ENCODE data around the gene FRS2.

Gene FRS2

DNA sequence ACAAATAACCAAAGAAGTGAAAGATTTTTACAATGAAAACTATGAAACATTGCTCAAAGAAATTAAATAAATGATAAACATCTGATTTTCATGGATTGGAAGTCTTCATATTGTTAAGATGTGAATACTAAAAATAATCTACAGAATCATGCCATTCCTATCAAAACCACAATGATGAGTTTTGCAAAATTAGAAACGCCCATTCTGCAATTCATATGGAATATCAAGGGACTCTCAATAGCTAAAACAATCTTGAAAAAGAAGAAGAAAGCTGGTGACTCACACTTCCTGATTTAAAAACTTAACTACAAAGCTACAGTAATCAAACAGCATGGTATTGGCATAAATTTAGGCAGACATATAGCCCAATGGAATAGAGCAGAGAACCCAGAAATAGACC lies 74.9 kb downstream of the FRS2 start:
- TF ChIP-seq CTCF (conservative IDR thresholded peaks at IDR 0.05; ENCODE audit: low read depth) = no peak
- ChIA-PET POLR2A (ENCODE audit: low non-redundant PET) (no interaction called here), CTCF (no interaction called here)
- DNase-seq (ENCODE audit: low spot score) = no peak
- no peak overlapping the region for H3K27ac ChIP-seq

DNA sequence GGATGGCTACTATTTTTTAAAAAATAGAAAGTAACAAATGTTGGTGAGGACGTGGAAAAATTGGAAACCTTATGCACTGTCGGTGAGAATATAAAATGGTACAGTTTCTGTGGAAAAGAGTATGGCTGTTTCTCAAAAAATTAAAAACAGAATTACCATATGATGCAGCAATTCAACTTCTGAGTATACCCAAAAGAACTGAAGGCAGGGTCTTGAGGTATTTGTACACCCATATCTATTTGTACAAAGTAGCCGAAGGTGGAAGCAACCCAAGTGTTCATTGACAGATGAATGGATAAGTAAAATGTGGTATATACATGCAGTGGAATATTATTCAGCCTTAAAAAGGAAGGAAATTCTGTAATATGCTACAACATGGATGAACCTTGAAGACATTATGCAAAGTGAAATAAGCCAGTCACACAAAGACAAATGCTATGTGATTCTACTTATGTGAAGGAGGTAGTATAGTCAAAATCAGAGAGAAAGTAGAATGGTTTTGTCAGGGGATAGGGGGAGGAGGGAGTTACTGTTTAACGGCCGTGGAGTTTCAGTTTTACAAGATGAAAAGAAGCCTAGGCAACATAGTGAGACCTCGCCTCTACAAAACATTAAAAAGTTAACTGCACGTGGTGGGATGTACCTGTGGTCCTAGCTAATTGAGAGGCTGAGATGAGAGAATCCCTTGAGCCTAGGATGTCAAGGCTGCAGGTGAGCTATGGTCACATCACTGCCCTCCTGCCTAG lies 76.7 kb downstream of the FRS2 start:
- no peak for TF ChIP-seq CTCF (conservative IDR thresholded peaks at IDR 0.05; ENCODE audit: low read depth)
- H3K27ac ChIP-seq = no peak overlapping the region
- POLR2A ChIA-PET (ENCODE audit: low non-redundant PET) = no interaction called here
- CTCF ChIA-PET = no interaction called here
- DNase-seq (ENCODE audit: low spot score) = no peak

DNA sequence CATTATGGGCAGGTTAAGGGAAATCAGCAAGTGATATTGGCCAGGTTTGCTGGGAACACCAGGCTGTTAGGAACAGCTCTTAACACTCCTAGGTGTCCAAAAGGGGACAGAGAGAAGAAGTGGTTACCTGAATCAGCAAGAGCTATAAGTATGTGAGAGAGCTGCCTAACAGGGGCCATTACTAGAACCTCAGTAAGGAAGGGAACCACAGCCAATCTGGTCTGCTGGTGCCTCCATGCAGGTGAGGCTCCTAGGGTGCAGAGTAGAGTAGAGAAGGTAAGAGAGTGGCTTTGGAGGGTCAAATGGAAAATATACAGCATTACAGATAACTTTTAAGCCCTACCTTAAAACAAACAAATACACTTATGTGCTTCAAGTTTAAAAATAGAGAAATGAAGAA lies 78.5 kb downstream of the FRS2 start:
- CTCF ChIA-PET = no interaction called here
- no peak for TF ChIP-seq CTCF (conservative IDR thresholded peaks at IDR 0.05; ENCODE audit: low read depth)
- no peak for DNase-seq (ENCODE audit: low spot score)
- no peak overlapping the region for H3K27ac ChIP-seq
- POLR2A ChIA-PET (ENCODE audit: low non-redundant PET) = no interaction called here

DNA sequence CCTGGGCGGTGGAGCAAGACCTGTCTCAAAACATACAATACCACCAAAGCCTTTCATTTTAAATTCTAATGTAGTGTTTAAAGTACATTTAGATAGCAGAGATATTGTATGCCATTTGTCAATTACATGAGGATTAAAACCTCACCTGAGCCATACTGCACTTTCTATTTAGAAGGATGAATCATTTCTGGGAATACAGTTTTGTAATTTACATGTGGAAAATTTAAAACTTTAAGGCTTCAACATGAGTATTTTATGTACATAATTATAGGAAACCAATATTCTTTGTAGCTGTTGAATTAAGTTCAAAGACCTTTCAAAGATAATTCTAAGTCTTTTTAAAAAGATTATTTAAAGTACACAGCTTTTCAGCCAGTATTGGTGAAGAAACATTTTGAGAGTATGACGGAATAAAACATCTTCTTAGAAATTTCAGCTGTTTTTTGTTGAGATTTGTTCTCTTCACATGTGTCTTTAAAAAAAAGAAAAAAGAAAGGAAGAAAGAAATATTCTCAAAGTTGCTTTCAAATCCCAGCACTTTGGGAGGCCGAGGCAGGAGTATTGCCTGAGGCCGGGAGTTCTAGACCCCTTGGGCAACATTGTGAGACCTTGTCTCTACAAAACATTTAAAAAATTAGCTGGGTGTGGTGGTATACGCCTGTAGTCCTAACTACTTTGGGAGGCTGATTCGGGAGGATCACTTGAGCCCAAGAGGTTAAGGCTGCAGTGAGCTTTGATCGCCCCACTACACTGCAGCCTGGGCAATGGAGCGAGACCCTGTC lies 80.6 kb downstream of the FRS2 start:
- ChIA-PET CTCF (no interaction called here), POLR2A (ENCODE audit: low non-redundant PET) (interaction anchor here (0.5 kb wide), 1 partner anchor 27 kb away, joined by 3 read pairs; no protein-coding TSS in a partner anchor)
- no peak for TF ChIP-seq CTCF (conservative IDR thresholded peaks at IDR 0.05; ENCODE audit: low read depth)
- no peak for DNase-seq (ENCODE audit: low spot score)
- H3K27ac ChIP-seq = no peak overlapping the region

- H3K27ac ChIP-seq = no peak overlapping the region
- peak; percentile 58 for DNase-seq (ENCODE audit: low spot score)
- TF ChIP-seq CTCF (conservative IDR thresholded peaks at IDR 0.05; ENCODE audit: low read depth) = no peak
- CTCF ChIA-PET = interaction anchor here (0.6 kb wide), 1 partner anchor 64 kb away, joined by 5 read pairs; no protein-coding TSS in a partner anchor
- POLR2A ChIA-PET (ENCODE audit: low non-redundant PET) = no interaction called here
Observed at GRCh38 chr12:69553628-69554248, 83.5 kb downstream of the FRS2 start.

DNA sequence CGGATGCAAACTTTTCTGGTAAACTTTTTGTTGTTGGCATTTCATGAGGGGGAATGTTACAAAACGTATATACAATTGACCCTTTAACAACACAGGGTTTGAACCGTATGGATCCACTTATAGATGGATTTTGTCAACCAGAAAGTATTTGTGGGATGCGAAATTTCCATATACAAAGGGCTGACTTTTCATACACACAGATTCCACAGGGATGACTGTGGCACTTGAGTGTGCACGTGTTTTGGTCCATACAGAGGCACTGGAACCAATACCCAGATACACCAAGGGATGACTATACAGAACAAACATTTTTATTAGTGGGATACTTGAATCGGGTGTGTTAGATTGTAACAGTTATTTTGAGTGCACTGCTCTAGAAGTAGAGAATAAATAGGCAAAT lies 85.3 kb downstream of the FRS2 start:
- POLR2A ChIA-PET (ENCODE audit: low non-redundant PET) = no interaction called here
- TF ChIP-seq CTCF (conservative IDR thresholded peaks at IDR 0.05; ENCODE audit: low read depth) = no peak
- peak; percentile 75 for DNase-seq (ENCODE audit: low spot score)
- no peak overlapping the region for H3K27ac ChIP-seq
- CTCF ChIA-PET = no interaction called here

Data from RWPE1 (cell line).